IMR-90 (cell line): ENCODE measurements around the gene CETN1. TPM values are rescaled to one million over a fixed set of nuclear protein-coding genes. Genes with fewer than 3 reads are reported as not detected.

Experiments
- ATAC-seq: fragments of 200-7000 bp; cut with Tn5 transposase; 2 replicates; pipeline ENCODE4 v1.9.1; 2020; ENCODE audit warnings: low read depth, mild to moderate bottlenecking, moderate library complexity
- BruUV-seq: library from RNA; stranded (reverse); fragments of 400-500 nt; replicated peaks from 2 replicates; lab custom pipeline; 2021; lab: Mats Ljungman, UMichigan
- CTCF ChIA-PET: fragments of 300-600 bp; formaldehyde crosslinking; extraction: SDS; loops from one replicate; lab custom pipeline; 2021; ENCODE audit warnings: antibody characterized with exemption; lab: Yijun Ruan, JAX
- POLR2A ChIA-PET: fragments of 300-600 bp; sonication (Branson Sonifier 250); formaldehyde crosslinking; loops from one replicate; lab custom pipeline; 2022; ENCODE audit warnings: antibody characterized with exemption; ENCODE audit not compliant: unreplicated experiment; lab: Charles Lee
- DNase-seq: peaks from one replicate; pipeline ENCODE4 v3.0.0; 2013
- H2AFZ ChIP-seq: replicated peaks from 2 replicates; pipeline ENCODE3; 2013; ENCODE audit warnings: low read length, mild to moderate bottlenecking; ENCODE audit not compliant: poor library complexity
- H2AK5ac ChIP-seq: 2 replicates; pipeline ENCODE4 v1.6.1; 2013; ENCODE audit warnings: low read depth, low read length, inconsistent platforms
- H2AK9ac ChIP-seq: replicated peaks from 2 replicates; pipeline ENCODE3; 2013; ENCODE audit warnings: mild to moderate bottlenecking, low read depth, low read length, moderate library complexity; ENCODE audit not compliant: poor library complexity
- H2BK120ac ChIP-seq: 2 replicates; pipeline ENCODE4 v1.6.1; 2013; ENCODE audit warnings: low read depth, low read length, inconsistent platforms
- H2BK15ac ChIP-seq: 3 replicates; pipeline ENCODE4 v1.6.1; 2013; ENCODE audit warnings: low read depth, low read length, inconsistent platforms
- H2BK20ac ChIP-seq: 2 replicates; pipeline ENCODE4 v1.6.1; 2013; ENCODE audit warnings: low read depth, mild to moderate bottlenecking, inconsistent platforms, low read length, moderate library complexity
- H2BK5ac ChIP-seq: 2 replicates; pipeline ENCODE4 v1.6.1; 2013; ENCODE audit warnings: mild to moderate bottlenecking, low read depth, low read length, inconsistent platforms; ENCODE audit not compliant: poor library complexity, severe bottlenecking
- H3K14ac ChIP-seq: replicated peaks from 2 replicates; pipeline ENCODE4 v1.6.1; 2013; ENCODE audit warnings: low read depth, low read length, inconsistent platforms
- H3K18ac ChIP-seq: 2 replicates; pipeline ENCODE4 v1.6.1; 2013; ENCODE audit warnings: low read depth, low read length, control low read depth
- H3K23ac ChIP-seq: 2 replicates; pipeline ENCODE4 v1.6.1; 2013; ENCODE audit warnings: low read depth, low read length, inconsistent platforms
- H3K27ac ChIP-seq: 2 replicates; pipeline ENCODE4 v1.5.1; 2013; ENCODE audit warnings: mild to moderate bottlenecking, control low read depth, low read length; ENCODE audit not compliant: insufficient read depth
- H3K27me3 ChIP-seq: 2 replicates; pipeline ENCODE4 v1.6.1; 2013; ENCODE audit warnings: low read length; ENCODE audit not compliant: control insufficient read depth, insufficient read depth
- H3K36me3 ChIP-seq: 2 replicates; pipeline ENCODE4 v1.6.1; 2013; ENCODE audit warnings: low read length, mixed read lengths; ENCODE audit not compliant: control insufficient read depth, insufficient read depth
- H3K4ac ChIP-seq: 2 replicates; pipeline ENCODE4 v1.6.1; 2013; ENCODE audit warnings: low read depth, low read length, inconsistent platforms
- H3K4me1 ChIP-seq: 2 replicates; pipeline ENCODE4 v1.6.1; 2013; ENCODE audit warnings: low read length, mixed read lengths; ENCODE audit not compliant: control insufficient read depth, insufficient read depth
- H3K4me2 ChIP-seq: 2 replicates; pipeline ENCODE4 v1.6.1; 2013; ENCODE audit warnings: low read depth, mild to moderate bottlenecking, control low read depth, low read length, moderate library complexity
- H3K4me3 ChIP-seq: 2 replicates; pipeline ENCODE4 v1.5.1; 2013; ENCODE audit warnings: low read depth, mild to moderate bottlenecking, control low read depth, low read length, moderate library complexity; ENCODE audit not compliant: insufficient read depth
- H3K56ac ChIP-seq: 2 replicates; pipeline ENCODE4 v1.6.1; 2013; ENCODE audit warnings: low read length, inconsistent platforms; ENCODE audit not compliant: insufficient read depth; ENCODE audit errors: extremely low read depth
- H3K79me1 ChIP-seq, 2 experiments: 2 replicates each; pipeline ENCODE4 v1.6.1; 2013; ENCODE audit warnings: low read length in 2 of 2, inconsistent platforms in 1 of 2, low read depth in 1 of 2
- H3K9ac ChIP-seq: 2 replicates; pipeline ENCODE4 v1.6.1; 2013; ENCODE audit warnings: low read depth, low read length, control low read depth
- H3K9me1 ChIP-seq: 2 replicates; pipeline ENCODE4 v1.6.1; 2013; ENCODE audit warnings: low read length, inconsistent platforms; ENCODE audit not compliant: insufficient read depth
- H3K9me3 ChIP-seq: 2 replicates; pipeline ENCODE4 v1.6.1; 2013; ENCODE audit warnings: low read length; ENCODE audit not compliant: control insufficient read depth, insufficient read depth
- H4K20me1 ChIP-seq: 2 replicates; pipeline ENCODE4 v1.6.1; 2013; ENCODE audit warnings: low read length, inconsistent platforms; ENCODE audit not compliant: insufficient read depth
- H4K5ac ChIP-seq: 2 replicates; pipeline ENCODE4 v1.6.1; 2013; ENCODE audit warnings: mild to moderate bottlenecking, low read depth, low read length, control low read depth
- H4K8ac ChIP-seq, 2 experiments: 2 replicates each; pipeline ENCODE4 v1.6.1; 2013; ENCODE audit warnings: low read depth in 2 of 2, low read length in 2 of 2, control low read depth in 1 of 2, inconsistent platforms in 1 of 2
- H4K91ac ChIP-seq: 2 replicates; pipeline ENCODE4 v1.6.1; 2013; ENCODE audit warnings: low read depth, low read length, inconsistent platforms; ENCODE audit not compliant: insufficient read depth
- MAFK ChIP-seq: IDR thresholded peaks from 2 replicates; pipeline ENCODE4 v1.6.1; 2012; ENCODE audit warnings: low read depth, low read length, improper control_type of control experiment
- MAZ ChIP-seq: IDR thresholded peaks from 2 replicates; pipeline ENCODE4 v1.6.1; 2012; ENCODE audit warnings: low read depth, mild to moderate bottlenecking, low read length, improper control_type of control experiment, moderate library complexity, borderline replicate concordance
- MXI1 ChIP-seq: IDR thresholded peaks from 2 replicates; pipeline ENCODE4 v1.6.1; 2012; ENCODE audit warnings: low read depth, mild to moderate bottlenecking, low read length, moderate library complexity, borderline replicate concordance
- NFE2L2 ChIP-seq: fragments of 150-350 bp; IDR thresholded peaks from 2 replicates; pipeline ENCODE4 v1.6.1; 2016; ENCODE audit warnings: low read depth, mild to moderate bottlenecking, low read length
- RAD21 ChIP-seq: IDR thresholded peaks from 2 replicates; pipeline ENCODE4 v1.6.1; 2012; ENCODE audit warnings: low read length, improper control_type of control experiment
- USF2 ChIP-seq: fragments of 150-350 bp; IDR thresholded peaks from 2 replicates; pipeline ENCODE4 v1.6.1; 2017; ENCODE audit warnings: mild to moderate bottlenecking, antibody characterized with exemption, low read length, low read depth
- WGBS, 2 experiments: methylation state at CpG; one replicate each; pipeline versions ENCODE4 v1.1.5 to v1.1.7; 2013; ENCODE audit warnings: missing lambda C conversion rate in 2 of 2; ENCODE audit not compliant: insufficient read length in 1 of 2; ENCODE audit errors: extremely low coverage in 2 of 2; 5-methylcytosine and 5-hydroxymethylcytosine counted together
- dilution Hi-C: fragments of 300-500 bp; cut with HindIII; formaldehyde crosslinking; loops from one replicate; pipeline ENCODE4 v1.14.3; 2018; ENCODE audit warnings: low sequenced_read_pairs; ENCODE audit not compliant: unreplicated experiment
- in situ Hi-C: fragments of 300-500 bp; cut with MboI; formaldehyde crosslinking; loops from 3 replicates; pipeline ENCODE4 v1.14.3; 2019; ENCODE audit warnings: low sequenced_read_pairs, inconsistent platforms, mixed read lengths
- intact Hi-C: fragments of 100-400 bp; cut with micrococcal nuclease; formaldehyde crosslinking; loops from 2 replicates; pipeline ENCODE4 v1.10.0; 2022
- polyA plus RNA-seq, 3 experiments: library from polyadenylated mRNA; depleted of rRNA; stranded (reverse); fragments of >200 nt; gene quantifications; 2 replicates each; pipeline ENCODE4 v1.2.3, GENCODE V29; 2012; ENCODE audit warnings: low replicate concordance in 1 of 3
- total RNA-seq: library from RNA; depleted of rRNA; stranded (reverse); fragments of >200 nt; gene quantifications from 2 replicates; pipeline ENCODE4 v1.2.3, GENCODE V29; 2012
- TF ChIP-seq, protein P1 (sequence below): conservative IDR thresholded peaks from 2 replicates; pipeline ENCODE4 v1.5.1; 2012; ENCODE audit warnings: mild to moderate bottlenecking, low read depth, low read length, improper control_type of control experiment

Gene CETN1
- total and polyA plus RNA-seq, 2 of the 4 experiments (the other 2 are of a cell fraction) = not detected

- H2BK20ac ChIP-seq = no peak overlapping the region
- H2AK5ac ChIP-seq = no peak overlapping the region
- in situ Hi-C loops = no loop called here
- no peak overlapping the region for H3K23ac ChIP-seq
- H3K4me3 ChIP-seq = no peak overlapping the region
- H2BK5ac ChIP-seq = no peak overlapping the region
- TF ChIP-seq MAZ (no peak), NFE2L2 (no peak), MAFK (no peak), USF2 (no peak), RAD21 (no peak), MXI1 (no peak)
- TF ChIP-seq, protein P1, sequence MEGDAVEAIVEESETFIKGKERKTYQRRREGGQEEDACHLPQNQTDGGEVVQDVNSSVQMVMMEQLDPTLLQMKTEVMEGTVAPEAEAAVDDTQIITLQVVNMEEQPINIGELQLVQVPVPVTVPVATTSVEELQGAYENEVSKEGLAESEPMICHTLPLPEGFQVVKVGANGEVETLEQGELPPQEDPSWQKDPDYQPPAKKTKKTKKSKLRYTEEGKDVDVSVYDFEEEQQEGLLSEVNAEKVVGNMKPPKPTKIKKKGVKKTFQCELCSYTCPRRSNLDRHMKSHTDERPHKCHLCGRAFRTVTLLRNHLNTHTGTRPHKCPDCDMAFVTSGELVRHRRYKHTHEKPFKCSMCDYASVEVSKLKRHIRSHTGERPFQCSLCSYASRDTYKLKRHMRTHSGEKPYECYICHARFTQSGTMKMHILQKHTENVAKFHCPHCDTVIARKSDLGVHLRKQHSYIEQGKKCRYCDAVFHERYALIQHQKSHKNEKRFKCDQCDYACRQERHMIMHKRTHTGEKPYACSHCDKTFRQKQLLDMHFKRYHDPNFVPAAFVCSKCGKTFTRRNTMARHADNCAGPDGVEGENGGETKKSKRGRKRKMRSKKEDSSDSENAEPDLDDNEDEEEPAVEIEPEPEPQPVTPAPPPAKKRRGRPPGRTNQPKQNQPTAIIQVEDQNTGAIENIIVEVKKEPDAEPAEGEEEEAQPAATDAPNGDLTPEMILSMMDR = no peak
- H2AK9ac ChIP-seq = no peak overlapping the region
- H4K91ac ChIP-seq = no peak overlapping the region
- H3K9ac ChIP-seq = no peak overlapping the region
- CTCF ChIA-PET = interaction anchor here (0.6 to 2.1 kb wide), 3 partner anchors 38 to 221 kb away, joined by 3 to 8 read pairs (median 7); no protein-coding TSS in a partner anchor
- no peak overlapping the region for H2BK15ac ChIP-seq
- no TSS peak for BruUV-seq
- H3K9me1 ChIP-seq = no peaks in the 10 kb centered on the region
- ATAC-seq (no peak), DNase-seq (no peak)
- no peaks in the 10 kb centered on the region for H3K9me3 ChIP-seq
- H4K20me1 ChIP-seq = no peaks in the 10 kb centered on the region
- no peaks in the 10 kb centered on the region for H3K79me1 ChIP-seq
- 48% methylated on average over 4 of the region's 13 CpGs; no CpG with 5 or more reads in 1 of the 2 experiments for WGBS, 2 experiments
- H3K27me3 ChIP-seq = peaks cover 19% of the 10 kb centered on the region
- H3K27ac ChIP-seq = no peak overlapping the region
- H3K4me1 ChIP-seq = no peaks in the 10 kb centered on the region
- H4K8ac ChIP-seq = no peak overlapping the region
- POLR2A ChIA-PET = no interaction called here
- H3K18ac ChIP-seq = no peak overlapping the region
- H3K36me3 ChIP-seq = no peaks in the 10 kb centered on the region
- intact Hi-C loops = loop anchor here (5.0 to 10.0 kb wide), 4 partner anchors 116 to 351 kb away; partner anchors contain the start of genes COLEC12 and THOC1
- no peak overlapping the region for H3K4me2 ChIP-seq
- dilution Hi-C loops = no loop called here
- H2AFZ ChIP-seq = no peak overlapping the region
- no peak overlapping the region for H4K5ac ChIP-seq
- H3K56ac ChIP-seq = no peak overlapping the region
- no peak overlapping the region for H2BK120ac ChIP-seq
- H3K4ac ChIP-seq = no peak overlapping the region
- no peak overlapping the region for H3K14ac ChIP-seq
Measured at GRCh38 chr18:617970-618504, 37.9 kb downstream of the CETN1 start.
